ENCODE results near the gene RCN1. TPM values are rescaled to one million over a fixed set of nuclear protein-coding genes. Genes with fewer than 3 reads are reported as not detected.

RCN1 gene
- total RNA-seq, 1 donor from 2014 or later: 27.5 TPM

DNA sequence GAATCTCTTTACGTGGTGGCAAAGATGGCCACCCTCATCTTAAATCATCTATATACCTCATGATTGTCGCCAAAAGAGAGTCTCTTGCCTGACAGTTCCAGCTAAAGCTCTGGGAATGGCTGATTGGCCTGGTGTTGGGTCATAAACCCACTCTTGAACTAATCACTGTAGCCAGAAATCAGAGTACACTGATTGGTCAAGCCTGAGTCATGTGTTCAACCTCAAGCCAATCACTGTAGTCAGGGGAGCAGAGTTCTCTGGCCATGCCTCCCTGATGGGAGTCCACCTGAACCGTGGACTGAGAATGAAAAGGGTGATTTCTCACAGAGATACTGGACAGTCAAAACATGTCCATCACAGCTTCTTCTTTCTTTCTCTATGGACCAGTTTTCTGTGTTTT, 45.8 kb downstream of the RCN1 start:
- no peak for DNase-seq (ENCODE audit: low spot score)
- H3K9me3 Mint-ChIP-seq: no peaks in the 10 kb centered on the region
- H3K27me3 Mint-ChIP-seq (ENCODE audit: low read depth): peaks cover 5% of the 10 kb centered on the region
- no peaks in the 10 kb centered on the region for H3K4me1 Mint-ChIP-seq (ENCODE audit: low read depth)
- intact Hi-C loops (cut with micrococcal nuclease): no loop called here
- H3K4me3 Mint-ChIP-seq (ENCODE audit: low read depth): no peak overlapping the region
- no peaks in the 10 kb centered on the region for H3K36me3 Mint-ChIP-seq (ENCODE audit: low read depth)
- no peak overlapping the region for H3K27ac Mint-ChIP-seq

DNA sequence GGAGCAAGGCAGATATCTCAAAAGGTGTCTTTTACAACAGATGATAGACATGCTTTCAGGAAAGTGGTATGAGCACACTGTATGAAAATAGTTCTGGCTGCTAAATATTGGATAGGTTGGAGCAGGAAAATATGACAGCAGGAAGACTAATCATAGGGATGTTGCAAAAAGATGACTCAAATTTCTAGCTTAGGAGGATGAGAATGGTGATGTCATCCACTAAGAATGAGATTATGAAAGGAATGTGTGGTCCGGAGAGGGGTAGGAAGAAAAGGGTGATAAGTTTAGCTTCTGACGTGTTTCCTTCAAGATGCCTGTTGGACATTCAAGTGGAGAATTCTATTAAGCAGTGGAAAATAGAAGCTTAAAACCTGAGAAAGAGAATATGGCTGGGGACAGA, 46.4 kb downstream of the RCN1 start:
- intact Hi-C loops (cut with micrococcal nuclease): no loop called here
- Mint-ChIP-seq H3K4me1 (ENCODE audit: low read depth) (no peaks in the 10 kb centered on the region), H3K36me3 (ENCODE audit: low read depth) (no peaks in the 10 kb centered on the region), H3K27ac (no peak overlapping the region), H3K9me3 (no peaks in the 10 kb centered on the region), H3K4me3 (ENCODE audit: low read depth) (no peak overlapping the region), H3K27me3 (ENCODE audit: low read depth) (peaks cover 5% of the 10 kb centered on the region)
- no peak for DNase-seq (ENCODE audit: low spot score)

DNA sequence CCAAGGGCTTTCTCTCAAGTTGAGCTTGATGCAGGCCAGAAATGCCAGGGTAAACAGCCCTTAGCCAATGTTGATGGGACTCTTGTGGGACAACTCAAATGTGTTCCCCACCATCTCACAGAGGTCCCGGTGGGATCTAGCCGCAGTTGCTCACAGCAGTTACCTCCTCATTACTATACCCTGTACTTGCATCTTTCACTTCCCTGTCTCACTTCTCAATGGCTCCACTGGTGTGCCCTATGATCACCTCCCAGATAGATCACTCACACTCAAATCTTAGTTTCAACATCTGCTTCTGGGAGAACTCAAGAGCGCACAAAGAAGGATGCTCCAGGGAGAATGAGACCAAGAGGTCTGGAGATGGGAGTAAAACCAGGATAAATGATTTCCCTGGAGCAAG, 47.0 kb downstream of the RCN1 start:
- no peaks in the 10 kb centered on the region for H3K4me1 Mint-ChIP-seq (ENCODE audit: low read depth)
- no peak overlapping the region for H3K27ac Mint-ChIP-seq
- no peaks in the 10 kb centered on the region for H3K9me3 Mint-ChIP-seq
- no peak for DNase-seq (ENCODE audit: low spot score)
- no peaks in the 10 kb centered on the region for H3K36me3 Mint-ChIP-seq (ENCODE audit: low read depth)
- intact Hi-C loops (cut with micrococcal nuclease): no loop called here
- peaks cover 3% of the 10 kb centered on the region for H3K27me3 Mint-ChIP-seq (ENCODE audit: low read depth)
- no peak overlapping the region for H3K4me3 Mint-ChIP-seq (ENCODE audit: low read depth)

DNA sequence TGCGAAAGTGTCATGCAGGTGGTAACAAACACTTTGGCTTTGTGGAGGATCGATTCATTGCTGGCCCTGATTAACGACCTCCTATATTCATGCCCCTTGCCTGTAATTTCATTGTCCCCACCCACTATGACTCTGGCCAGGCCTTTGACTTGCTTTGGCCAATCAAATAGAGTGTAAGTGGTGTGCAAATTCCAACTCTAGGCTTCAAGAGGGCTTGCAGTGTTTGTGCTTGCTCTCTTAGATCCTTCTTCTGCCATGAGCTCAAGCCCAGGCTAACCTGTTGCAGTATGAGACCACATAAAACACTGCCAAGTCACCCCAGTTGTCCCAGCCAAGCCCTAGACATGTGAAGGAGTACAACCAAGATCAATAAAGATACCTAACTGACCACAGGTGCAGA, 48.0 kb downstream of the RCN1 start:
- Mint-ChIP-seq H3K9me3 (no peaks in the 10 kb centered on the region), H3K36me3 (ENCODE audit: low read depth) (no peaks in the 10 kb centered on the region), H3K27me3 (ENCODE audit: low read depth) (no peaks in the 10 kb centered on the region)

DNA sequence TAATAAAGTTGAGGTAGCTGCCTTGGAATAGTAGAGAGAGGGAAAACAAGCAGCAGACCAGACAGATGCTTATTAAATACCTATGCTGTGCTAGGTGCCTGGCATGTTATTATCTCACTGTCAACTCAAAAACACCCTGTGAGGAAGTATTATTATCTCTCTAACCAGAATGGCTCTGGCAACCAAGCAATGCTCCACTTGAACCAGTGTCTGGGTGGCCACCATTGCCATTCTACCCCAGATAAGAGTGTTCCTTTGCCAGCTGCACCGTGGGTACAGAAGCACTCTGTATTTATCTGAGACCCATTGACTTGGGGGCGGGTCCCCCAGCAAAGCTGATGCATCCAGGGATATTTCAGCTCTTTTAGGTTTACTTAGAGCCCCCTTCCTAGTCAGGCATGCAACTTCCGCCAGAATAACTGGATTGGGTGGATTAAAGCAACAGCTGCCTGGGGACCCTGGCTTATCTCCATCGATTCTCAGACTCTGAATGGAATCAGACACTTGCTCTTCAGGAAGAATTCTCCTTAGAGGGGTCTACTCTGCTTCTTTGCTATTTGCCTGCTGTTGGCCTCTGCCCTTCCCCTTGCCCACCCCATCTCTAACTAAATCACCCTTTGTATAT, 49.1 kb downstream of the RCN1 start:
- no peaks in the 10 kb centered on the region for H3K27me3 Mint-ChIP-seq (ENCODE audit: low read depth)
- no peak overlapping the region for H3K27ac Mint-ChIP-seq
- H3K4me3 Mint-ChIP-seq (ENCODE audit: low read depth): no peak overlapping the region
- no peaks in the 10 kb centered on the region for H3K4me1 Mint-ChIP-seq (ENCODE audit: low read depth)
- intact Hi-C loops (cut with micrococcal nuclease): no loop called here
- no peak for DNase-seq (ENCODE audit: low spot score)
- H3K36me3 Mint-ChIP-seq (ENCODE audit: low read depth): no peaks in the 10 kb centered on the region
- H3K9me3 Mint-ChIP-seq: no peaks in the 10 kb centered on the region

More for the DNA sequence above, 48.0 kb downstream of the RCN1 start:
- H3K4me3 Mint-ChIP-seq (ENCODE audit: low read depth): no peak overlapping the region
- no peak for DNase-seq (ENCODE audit: low spot score)
- H3K4me1 Mint-ChIP-seq (ENCODE audit: low read depth): no peaks in the 10 kb centered on the region
- intact Hi-C loops (cut with micrococcal nuclease): no loop called here
- no peak overlapping the region for H3K27ac Mint-ChIP-seq

DNA sequence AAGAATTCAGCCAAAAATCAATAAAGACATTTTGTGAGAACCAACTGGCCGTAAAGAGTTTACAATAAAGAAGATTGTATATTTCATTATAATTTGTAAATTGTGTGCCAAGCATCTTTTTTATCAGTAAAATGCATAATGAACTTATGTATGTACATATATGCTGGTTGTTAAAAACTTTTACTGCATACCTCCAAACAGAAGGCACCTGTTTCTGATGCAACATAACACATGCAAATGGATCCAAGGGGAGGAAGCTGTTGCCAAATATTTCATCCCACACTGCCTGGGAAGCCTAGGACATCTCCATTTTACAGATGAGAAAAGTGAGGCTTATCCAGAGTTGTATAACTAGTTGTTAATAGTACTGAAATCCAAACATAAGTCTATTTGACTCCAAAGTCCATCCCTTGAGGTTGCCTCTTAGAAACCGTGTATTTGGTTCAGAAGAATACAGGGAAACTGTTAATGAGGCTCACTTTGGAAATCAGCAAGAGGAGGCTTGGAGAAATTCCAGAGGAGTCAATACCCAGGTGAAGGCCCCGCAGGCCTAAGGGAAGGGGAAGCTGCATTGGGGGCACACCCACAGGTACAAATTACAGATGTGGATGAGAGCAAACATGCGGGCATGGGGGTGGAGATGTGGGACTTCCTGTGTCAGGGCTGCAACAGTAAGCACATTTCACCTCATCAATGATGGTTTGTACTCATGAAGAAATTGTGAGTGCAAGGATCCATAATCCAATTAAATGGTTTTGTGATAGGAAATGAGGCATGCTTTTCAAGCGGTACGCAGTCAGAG, 51.1 kb downstream of the RCN1 start:
- H3K4me3 Mint-ChIP-seq (ENCODE audit: low read depth): no peak overlapping the region

DNA sequence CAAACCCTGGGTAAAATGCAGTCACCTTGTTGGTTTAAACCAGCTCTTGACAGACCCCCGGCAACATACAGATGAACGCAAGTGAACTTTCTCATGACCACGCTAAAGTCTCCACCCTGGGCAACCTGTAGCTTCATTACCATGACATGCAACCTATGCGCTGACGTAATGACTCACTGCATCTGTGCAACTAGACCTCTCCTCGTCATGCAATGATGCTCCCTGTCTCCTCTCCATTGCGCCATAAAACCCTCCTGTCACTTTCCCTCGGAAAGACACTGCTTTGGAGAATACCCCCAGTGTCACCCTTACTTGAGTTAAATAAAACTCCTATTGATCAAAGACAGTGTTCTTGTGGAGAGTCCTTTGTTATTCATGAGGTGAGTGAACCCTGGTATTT, 52.5 kb downstream of the RCN1 start:
- Mint-ChIP-seq H3K36me3 (ENCODE audit: low read depth) (no peaks in the 10 kb centered on the region), H3K4me1 (ENCODE audit: low read depth) (no peaks in the 10 kb centered on the region), H3K9me3 (no peaks in the 10 kb centered on the region), H3K27ac (no peak overlapping the region), H3K27me3 (ENCODE audit: low read depth) (no peaks in the 10 kb centered on the region), H3K4me3 (ENCODE audit: low read depth) (no peak overlapping the region)
- intact Hi-C loops (cut with micrococcal nuclease): no loop called here
- DNase-seq (ENCODE audit: low spot score): no peak

More for the DNA sequence above, 51.1 kb downstream of the RCN1 start:
- Mint-ChIP-seq H3K27me3 (ENCODE audit: low read depth) (no peaks in the 10 kb centered on the region), H3K36me3 (ENCODE audit: low read depth) (no peaks in the 10 kb centered on the region), H3K27ac (no peak overlapping the region), H3K4me1 (ENCODE audit: low read depth) (no peaks in the 10 kb centered on the region), H3K9me3 (no peaks in the 10 kb centered on the region)
- intact Hi-C loops (cut with micrococcal nuclease): no loop called here
- no peak for DNase-seq (ENCODE audit: low spot score)

DNA sequence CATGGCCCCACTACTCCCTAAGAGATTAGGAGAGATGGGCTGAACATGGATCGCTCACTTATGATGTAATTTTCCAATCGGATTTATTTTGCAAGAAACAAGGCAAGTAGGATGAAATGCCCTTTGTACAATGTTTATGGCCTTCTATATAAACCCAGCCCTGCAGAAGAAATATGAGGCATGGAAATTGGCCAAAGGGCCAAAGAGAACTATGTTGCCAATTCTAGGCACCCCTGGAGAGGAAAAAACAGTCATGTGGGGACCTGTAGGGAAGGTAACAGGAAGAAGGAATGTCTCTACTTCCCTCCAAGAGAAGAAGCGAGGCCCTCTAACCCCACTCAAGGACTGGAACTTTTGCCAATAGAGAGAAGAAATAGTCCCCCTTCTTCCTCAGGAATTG, 54.4 kb downstream of the RCN1 start:
- Mint-ChIP-seq H3K27ac (no peak overlapping the region), H3K4me3 (ENCODE audit: low read depth) (no peak overlapping the region), H3K27me3 (ENCODE audit: low read depth) (no peaks in the 10 kb centered on the region), H3K9me3 (no peaks in the 10 kb centered on the region), H3K4me1 (ENCODE audit: low read depth) (no peaks in the 10 kb centered on the region), H3K36me3 (ENCODE audit: low read depth) (no peaks in the 10 kb centered on the region)
- no peak for DNase-seq (ENCODE audit: low spot score)
- intact Hi-C loops (cut with micrococcal nuclease): no loop called here

DNA sequence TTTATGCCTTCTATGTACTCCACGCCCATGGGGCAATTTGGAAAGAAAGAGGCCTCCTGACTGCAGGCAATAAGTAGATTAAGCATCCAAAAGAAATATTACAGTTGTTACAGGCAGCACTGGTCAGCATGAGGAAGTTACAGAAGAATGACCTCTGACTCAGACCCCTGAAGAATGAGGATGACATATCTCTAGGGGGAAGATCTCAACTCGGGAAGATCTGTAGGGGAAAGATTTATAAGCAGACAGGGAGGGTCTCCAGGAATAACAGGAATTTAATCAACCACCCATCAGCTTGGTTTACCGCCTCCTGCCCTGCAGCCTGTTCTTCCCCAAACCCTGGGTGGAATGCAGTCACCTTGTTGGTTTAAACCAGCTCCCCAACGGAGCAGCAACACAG, 58.0 kb downstream of the RCN1 start:
- Mint-ChIP-seq H3K36me3 (ENCODE audit: low read depth) (no peaks in the 10 kb centered on the region), H3K27me3 (ENCODE audit: low read depth) (peaks cover 7% of the 10 kb centered on the region), H3K27ac (no peak overlapping the region), H3K4me1 (ENCODE audit: low read depth) (no peaks in the 10 kb centered on the region), H3K9me3 (no peaks in the 10 kb centered on the region), H3K4me3 (ENCODE audit: low read depth) (no peak overlapping the region)
- DNase-seq (ENCODE audit: low spot score): no peak
- intact Hi-C loops (cut with micrococcal nuclease): no loop called here

DNA sequence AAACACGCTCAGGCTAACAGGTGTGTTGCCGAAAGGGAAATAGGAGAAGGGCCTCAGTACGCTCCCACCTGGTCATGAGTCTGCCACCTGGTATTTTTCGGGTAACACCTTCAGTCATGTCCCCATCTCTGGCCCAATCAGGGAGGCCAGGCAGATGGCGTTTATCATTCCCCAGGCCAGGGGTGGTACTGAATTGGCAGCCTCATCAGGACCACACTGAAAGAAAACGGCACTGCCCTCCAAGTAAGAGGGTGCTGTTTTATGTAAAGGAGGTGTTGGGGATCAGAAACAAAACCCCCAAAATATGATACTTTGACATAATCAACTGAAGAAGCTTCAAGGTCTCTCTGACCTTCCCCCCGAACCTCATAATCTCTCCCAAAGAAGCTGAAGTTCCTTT, 58.9 kb downstream of the RCN1 start:
- H3K4me3 Mint-ChIP-seq (ENCODE audit: low read depth): no peak overlapping the region
- H3K27ac Mint-ChIP-seq: no peak overlapping the region
- intact Hi-C loops (cut with micrococcal nuclease): no loop called here
- no peak for DNase-seq (ENCODE audit: low spot score)
- H3K27me3 Mint-ChIP-seq (ENCODE audit: low read depth): peaks cover 7% of the 10 kb centered on the region
- no peaks in the 10 kb centered on the region for H3K36me3 Mint-ChIP-seq (ENCODE audit: low read depth)
- H3K9me3 Mint-ChIP-seq: no peaks in the 10 kb centered on the region
- H3K4me1 Mint-ChIP-seq (ENCODE audit: low read depth): no peaks in the 10 kb centered on the region

DNA sequence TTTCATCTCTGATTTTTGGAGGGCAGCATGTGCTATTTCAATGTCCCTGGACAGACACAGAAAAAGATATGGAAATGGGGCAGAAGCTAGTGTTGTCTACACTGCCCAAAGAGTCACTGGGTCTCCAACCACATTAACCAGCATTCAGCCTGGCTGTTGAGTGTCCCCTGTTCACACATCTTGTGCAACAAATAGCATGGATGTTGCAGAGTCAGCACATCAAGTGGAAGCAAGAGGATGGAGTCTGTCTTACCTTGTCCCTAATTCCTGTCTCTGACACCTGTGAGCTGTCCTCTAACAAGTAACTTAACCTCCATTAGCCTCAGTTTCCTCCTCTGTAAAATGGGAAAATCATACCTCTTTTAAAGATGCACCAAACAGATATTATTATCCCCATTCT, 60.2 kb downstream of the RCN1 start:
- Mint-ChIP-seq H3K9me3 (no peaks in the 10 kb centered on the region), H3K27me3 (ENCODE audit: low read depth) (peaks cover 7% of the 10 kb centered on the region), H3K27ac (no peak overlapping the region), H3K4me3 (ENCODE audit: low read depth) (no peak overlapping the region), H3K36me3 (ENCODE audit: low read depth) (no peaks in the 10 kb centered on the region), H3K4me1 (ENCODE audit: low read depth) (no peaks in the 10 kb centered on the region)
- DNase-seq (ENCODE audit: low spot score): no peak
- intact Hi-C loops (cut with micrococcal nuclease): no loop called here

DNA sequence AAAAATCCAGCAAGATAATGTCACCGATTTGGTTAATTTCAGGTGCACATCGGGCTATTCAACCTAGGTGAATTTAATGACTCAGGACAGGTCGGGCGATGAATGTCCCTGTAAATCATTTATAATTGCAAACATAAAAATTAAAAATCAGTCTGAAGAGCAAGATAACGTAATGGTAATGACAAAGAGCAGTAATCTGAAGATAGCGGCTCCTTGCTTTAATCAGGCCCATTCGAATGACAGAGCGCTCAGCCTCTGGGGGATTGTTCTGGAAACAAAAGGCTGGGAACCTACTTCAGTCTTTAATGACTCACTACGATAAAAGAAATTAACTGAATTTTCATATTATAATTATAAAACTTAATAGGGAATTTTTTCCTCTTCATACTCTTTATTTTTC, 61.3 kb downstream of the RCN1 start:
- no peaks in the 10 kb centered on the region for H3K4me1 Mint-ChIP-seq (ENCODE audit: low read depth)
- H3K27me3 Mint-ChIP-seq (ENCODE audit: low read depth): peaks cover 7% of the 10 kb centered on the region
- no peak overlapping the region for H3K27ac Mint-ChIP-seq
- H3K4me3 Mint-ChIP-seq (ENCODE audit: low read depth): no peak overlapping the region
- no peaks in the 10 kb centered on the region for H3K9me3 Mint-ChIP-seq
- no peak for DNase-seq (ENCODE audit: low spot score)
- intact Hi-C loops (cut with micrococcal nuclease): no loop called here
- H3K36me3 Mint-ChIP-seq (ENCODE audit: low read depth): no peaks in the 10 kb centered on the region

DNA sequence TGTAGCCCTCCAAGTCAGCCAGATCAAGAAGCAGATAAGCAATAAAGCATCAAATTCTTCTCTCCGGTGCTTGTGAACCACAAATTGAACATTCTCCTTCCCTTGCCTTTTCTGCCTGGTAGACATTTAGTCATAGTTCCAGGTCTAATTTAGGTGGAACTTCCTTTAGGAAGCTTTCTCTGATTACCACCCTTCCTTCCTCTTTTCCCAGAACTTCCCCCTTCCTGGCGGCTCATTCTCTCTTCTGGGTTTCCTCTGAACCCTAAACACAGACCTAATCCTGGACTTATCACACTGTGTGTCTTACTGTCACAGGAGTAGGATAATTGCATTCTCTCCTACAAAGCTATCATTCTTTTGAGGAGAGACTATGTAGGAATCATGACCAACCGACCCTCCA, 61.9 kb downstream of the RCN1 start:
- Mint-ChIP-seq H3K27me3 (ENCODE audit: low read depth) (peaks cover 7% of the 10 kb centered on the region), H3K27ac (no peak overlapping the region), H3K4me1 (ENCODE audit: low read depth) (no peaks in the 10 kb centered on the region), H3K9me3 (no peaks in the 10 kb centered on the region), H3K36me3 (ENCODE audit: low read depth) (no peaks in the 10 kb centered on the region), H3K4me3 (ENCODE audit: low read depth) (no peak overlapping the region)
- DNase-seq (ENCODE audit: low spot score): no peak
- intact Hi-C loops (cut with micrococcal nuclease): no loop called here

All from activated T-helper 2 cell treated with anti-CD3 and anti-CD28 coated beads, Interferon-gamma antibody, Interleukin-2, Interleukin-4, amounts not matched to agents 10 μg/mL and 5 μg/mL and 100 μg/mL, durations not matched to agents 14 hours and 24 hours and 36 hours (primary cell).